ENCODE data around the gene MRPL43.
A peak's percentile ranks its signal among the peaks of the same experiment; 100 is the strongest.
"Not testable (repeated sequence)": the region's sequence is repeated elsewhere in the genome, so short reads cannot be mapped to it uniquely, and the experiment has no call there.

MRPL43 gene

DNA sequence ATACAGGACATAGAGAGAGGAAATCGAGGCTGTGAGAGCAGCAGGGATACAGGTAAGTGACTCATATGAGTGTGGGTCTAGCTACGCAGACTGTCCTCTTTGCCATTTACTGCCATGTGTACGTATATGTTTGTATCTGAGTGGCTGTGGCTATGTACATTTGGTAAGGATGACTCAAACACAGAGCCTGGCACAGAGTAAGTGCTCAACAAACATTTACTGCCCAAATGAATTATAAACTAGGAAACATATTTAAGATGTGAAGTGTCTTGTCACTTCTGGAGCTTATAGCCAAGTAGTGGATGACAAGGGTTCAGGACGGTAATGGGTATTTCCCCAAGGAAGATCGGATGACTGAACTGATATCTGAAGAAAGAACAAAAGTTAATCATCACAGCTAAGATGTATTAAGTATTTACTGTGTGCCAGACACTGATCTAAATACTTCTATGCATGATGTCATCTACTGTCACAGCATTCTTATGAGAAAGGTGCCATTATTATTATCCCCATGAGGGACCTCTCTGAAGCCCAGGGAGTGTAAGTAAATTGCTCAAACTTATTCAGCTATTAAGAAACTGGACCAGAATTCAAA, 6.0 kb downstream of the MRPL43 start:
- no peak for DNase-seq

DNA sequence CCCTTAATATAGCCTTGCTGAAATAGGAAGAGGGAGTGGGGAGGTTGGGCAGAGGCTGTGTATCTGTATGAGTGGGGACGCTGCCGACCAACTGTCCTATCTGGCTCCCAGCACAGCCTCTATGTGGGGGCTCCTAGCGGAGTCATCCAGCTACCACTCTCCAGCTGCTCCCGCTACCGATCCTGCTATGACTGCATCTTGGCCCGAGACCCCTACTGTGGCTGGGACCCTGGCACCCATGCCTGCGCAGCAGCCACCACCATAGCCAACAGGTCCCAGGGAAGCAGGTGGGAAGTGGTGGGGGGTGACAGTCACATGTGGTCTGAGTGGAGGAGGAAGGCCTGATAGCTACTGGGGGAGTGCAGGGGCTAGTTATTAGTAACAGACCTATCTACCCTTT, 6.6 kb downstream of the MRPL43 start:
- peak; percentile 34 for DNase-seq

DNA sequence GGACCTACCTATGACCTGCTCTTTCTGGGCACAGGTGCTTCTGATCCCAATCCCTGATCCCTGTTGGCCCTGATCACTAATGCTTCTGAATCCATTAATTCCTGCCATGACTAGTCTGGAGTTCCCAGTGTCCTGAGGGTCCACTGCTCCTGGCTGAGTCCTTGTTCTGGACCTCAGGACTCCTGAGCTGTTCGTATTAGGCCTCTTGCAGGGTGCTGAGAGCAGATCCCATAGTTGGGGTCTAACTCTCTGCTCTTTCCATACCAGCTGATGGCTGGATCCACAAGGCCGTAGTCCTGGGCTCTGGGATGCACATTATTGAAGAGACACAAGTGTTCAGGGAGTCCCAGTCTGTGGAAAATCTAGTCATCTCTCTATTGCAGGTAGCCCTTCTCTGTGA, 7.0 kb downstream of the MRPL43 start:
- peak; percentile 54 for DNase-seq

DNA sequence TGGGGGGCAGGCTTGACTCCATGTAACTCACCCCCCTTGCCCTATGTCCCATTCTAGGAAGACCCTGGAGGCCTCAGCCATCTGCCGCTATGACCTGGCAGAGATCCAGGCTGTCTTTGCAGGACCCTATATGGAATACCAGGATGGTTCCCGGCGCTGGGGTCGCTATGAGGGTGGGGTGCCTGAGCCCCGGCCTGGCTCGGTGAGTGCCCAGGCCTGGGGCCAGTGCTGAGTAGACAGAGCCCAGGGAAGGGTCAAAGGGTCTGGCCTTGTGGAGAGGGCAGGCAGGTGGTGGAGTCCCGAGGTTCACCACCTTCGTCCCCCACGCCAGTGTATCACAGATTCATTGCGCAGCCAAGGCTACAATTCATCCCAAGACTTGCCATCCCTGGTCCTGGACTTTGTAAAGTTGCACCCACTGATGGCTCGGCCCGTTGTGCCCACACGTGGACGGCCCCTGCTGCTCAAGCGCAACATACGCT, 7.5 kb downstream of the MRPL43 start:
- peak; percentile 46 for DNase-seq

DNA sequence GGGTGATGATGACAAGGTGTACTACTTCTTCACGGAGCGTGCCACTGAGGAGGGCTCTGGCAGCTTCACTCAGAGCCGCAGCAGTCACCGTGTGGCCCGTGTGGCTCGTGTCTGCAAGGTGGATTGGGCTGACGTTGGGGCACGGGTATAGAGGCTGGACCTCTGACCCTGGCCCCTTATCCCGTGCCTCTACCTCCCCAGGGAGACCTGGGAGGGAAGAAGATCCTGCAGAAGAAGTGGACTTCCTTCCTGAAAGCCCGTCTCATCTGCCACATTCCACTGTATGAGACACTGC, 8.4 kb downstream of the MRPL43 start:
- no peak for DNase-seq

DNA sequence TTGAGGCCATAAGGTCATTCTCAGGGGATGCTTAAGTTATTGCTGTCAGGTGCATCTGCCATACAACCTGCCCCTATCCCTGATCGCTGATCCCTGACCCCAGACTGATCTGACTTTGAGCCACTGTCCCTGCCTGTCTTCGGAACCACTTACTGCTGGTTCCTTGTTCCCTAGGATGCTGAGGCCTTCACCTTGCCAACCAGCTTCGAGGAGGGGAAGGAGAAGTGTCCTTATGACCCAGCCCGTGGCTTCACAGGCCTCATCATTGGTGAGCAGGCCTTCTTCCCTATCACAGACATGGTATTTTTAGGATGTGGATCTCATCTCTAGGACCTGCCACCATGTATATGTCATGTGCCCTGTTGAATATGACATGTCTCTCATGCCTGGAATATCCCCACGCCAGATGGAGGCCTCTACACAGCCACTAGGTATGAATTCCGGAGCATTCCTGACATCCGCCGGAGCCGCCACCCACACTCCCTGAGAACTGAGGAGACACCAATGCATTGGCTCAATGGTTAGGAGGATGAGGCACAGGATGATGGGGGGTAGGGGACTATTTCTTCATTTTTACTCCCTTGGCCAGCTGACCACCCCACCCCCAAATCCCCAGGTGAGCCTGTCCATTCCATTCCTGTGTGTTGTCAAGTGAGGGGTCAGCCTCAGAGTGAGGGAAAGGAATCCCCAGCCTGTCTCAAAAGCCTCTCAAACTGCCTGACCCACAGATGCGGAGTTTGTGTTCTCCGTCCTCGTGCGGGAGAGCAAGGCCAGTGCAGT, 9.0 kb downstream of the MRPL43 start:
- no peak for DNase-seq

DNA sequence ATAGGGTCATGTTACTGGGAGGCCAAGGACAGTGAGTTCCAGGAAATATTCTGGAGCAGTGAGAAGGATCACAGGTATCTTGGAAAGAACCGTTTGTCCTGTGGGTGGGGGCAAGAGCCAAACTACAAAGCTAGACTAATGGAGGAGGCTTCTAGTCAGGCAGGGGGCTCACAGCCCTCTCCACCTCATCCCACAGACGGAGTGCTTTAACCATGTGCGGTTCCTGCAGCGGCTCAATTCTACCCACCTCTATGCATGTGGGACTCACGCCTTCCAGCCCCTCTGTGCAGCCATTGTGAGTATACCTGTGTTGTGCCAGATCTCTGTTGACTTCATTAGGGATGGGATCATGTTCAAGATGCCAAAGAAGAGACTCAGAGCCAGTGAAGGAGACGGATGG, 9.9 kb downstream of the MRPL43 start:
- DNase-seq = no peak

DNA sequence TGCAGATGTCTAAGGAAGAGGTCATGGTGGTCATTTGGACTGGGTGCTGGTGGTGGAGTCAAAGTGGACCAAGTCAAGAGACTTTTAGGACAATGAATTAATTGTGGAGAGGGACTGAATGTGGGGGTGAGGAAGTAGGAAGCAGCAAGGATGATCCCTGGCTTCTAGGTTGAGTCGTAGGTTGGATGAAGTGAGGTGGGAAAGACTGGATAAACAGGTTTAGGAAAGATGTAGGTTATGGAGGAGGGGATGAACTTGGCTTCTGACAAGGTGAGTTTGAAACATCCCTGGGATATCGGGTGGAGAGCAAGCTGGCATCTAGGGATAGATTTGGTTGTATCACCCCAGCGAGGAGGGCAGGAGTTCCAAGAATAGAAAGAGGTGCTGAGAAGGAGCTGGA, 10.4 kb downstream of the MRPL43 start:
- no peak for DNase-seq

DNA sequence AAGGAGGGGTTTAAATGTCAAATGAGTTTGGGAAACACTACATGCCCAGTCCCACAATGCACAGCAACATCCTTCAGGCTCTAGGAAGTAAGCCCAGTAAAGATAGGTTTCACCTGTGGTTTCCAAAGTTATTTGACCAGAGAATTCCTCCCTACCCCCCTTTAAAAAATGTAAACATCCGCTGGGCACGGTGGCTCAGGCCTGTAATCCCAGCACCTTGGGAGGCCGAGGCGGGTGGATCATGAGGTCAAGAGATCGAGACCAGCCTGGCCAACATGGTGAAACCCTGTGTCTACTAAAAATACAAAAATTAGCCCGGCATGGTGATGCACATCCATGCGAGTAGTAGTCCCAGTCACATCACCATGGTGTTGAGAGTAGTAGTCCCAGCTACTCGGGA, 11.9 kb downstream of the MRPL43 start:
- not testable (repeated sequence) for DNase-seq

DNA sequence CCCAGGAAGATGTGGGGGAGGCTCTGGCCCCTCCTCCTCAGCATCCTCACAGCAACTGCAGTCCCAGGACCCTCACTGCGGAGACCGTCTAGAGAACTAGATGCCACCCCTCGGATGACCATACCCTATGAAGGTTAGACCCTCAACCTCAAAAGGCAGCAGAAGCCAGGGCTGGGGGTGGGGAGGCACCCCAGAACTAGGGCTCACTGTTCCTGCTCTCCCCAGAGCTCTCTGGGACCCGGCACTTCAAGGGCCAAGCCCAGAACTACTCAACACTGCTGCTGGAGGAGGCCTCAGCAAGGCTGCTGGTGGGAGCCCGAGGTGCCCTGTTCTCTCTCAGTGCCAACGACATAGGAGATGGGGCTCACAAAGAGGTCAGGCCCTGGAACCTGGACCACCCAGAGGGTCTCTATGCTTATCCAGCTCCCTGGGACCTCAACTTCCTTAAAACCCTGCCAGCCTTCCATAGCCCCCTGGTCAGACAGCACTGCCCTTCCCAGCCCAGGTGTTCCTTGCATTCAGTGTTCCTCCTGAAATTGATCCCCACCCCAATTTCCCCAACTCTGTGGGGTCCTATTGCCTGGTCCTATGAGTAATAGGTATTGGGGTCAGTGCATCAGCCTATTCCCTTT, 14.3 kb downstream of the MRPL43 start:
- DNase-seq = no peak

DNA sequence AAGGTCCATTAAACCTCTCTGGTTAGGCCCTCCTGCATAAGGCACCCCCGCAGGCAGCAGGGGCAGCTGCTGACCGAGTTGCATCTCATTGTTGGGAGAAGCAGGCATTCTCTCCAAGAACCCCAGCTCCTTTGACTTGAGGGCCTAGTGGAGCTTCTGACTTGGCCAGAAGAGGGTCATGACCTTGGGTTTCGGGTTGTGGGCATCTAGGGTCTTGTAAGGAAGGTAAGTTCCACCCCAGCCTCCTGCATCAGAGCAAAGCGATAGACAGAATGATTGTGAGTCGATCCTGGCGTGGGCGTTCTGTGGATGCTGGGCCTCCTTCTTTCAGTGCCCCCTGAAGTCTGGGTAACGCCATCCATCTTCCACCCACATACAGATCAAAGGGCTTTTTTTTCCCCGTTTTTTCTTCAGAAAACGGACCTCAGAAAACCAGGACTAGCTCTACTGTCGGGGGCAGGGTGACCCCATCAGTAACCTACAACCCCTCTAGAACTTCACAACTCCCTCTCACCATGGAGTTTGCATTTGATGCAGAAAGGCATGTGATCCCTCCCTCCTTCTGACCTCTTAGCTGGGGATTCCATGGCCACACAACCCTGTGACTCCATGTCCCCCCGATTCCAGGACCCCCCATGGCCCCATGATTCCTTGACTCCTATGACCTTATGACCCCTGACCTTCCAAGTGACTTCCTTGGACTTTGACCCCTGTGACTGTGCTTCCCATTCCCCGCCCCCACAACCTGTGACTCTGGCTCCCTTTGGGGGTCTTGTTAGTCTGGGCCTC, 15.0 kb downstream of the MRPL43 start:
- DNase-seq = no peak

DNA sequence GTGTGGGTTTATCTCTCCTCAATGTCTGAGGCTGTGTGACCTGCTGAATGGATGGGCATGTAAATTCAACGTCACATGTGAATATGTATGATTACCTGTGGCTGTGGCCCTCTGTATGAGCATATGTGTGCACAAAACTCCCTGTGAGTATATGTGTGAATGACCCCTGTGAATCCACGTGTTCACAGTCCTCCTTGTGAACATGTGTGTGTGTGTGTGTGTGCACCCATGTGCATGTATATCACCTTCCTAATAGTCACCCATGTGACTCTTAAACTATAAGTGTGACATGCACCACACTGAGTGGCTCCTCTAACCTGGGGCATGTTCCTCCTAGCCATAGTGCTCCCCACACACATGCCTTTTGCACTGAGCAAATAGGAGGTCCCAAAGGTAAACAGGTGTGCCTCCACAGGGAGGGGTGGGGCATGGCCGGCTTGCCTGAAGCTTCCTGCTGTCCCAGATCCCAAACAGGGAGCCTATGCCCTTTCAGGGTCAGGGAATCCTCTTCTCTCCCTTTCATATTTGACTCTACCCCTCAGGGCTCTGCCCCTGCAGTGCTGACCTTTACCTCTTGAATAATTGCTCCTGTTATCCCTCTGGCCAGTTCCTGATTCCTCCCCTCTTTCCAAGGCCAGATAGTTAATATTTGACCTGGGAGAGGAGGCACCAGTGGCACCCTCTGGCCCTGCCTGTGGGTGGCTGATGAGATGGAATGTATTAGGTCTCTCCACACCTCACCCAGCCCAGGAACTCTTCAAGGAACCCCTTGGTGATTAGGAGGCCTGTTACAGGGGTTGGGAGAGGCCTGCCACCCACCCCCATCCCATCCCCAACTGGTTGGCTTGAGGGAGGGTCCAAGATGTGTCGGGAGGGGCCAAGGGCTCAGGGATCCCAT, 16.1 kb downstream of the MRPL43 start:
- no peak for DNase-seq

DNA sequence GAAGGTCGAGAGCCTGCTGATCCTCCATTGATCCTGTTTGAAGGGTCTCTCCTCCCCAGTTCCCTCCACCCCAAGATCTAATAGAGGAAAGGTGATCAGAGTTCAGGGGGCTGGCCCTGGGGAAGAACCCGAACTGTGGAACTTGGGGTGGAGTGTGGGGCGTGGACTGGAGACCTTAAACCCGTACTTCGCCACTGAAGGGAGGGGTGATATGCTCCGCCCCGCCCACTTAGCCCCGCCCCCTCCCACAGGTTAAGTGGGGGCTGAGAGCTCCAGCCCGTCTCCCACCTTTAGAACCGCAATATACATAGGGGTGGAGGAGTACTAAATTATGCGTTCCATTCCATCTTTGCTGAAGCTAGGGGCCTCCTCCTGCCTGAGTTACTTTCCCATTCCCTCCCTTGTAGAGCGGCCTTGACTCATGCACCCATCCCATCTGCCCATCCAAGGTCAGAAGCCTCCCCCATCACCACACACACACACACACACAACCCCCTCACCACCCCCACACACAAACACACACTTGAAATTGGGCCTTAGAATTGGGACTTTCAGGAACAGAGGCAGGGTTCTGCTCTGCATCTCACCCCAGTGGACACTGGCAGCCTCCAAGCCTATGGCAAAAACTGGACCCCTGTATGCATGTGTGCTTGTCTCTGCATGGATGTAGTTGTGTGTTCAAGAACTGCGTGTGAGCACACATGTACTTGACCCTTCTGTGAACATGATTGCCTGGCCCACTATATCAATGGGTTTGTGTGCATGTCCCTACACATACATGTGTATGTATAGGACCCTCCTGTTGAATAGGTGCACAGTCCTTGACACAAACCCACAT, 17.0 kb downstream of the MRPL43 start:
- peak; percentile 70 for DNase-seq

DNA sequence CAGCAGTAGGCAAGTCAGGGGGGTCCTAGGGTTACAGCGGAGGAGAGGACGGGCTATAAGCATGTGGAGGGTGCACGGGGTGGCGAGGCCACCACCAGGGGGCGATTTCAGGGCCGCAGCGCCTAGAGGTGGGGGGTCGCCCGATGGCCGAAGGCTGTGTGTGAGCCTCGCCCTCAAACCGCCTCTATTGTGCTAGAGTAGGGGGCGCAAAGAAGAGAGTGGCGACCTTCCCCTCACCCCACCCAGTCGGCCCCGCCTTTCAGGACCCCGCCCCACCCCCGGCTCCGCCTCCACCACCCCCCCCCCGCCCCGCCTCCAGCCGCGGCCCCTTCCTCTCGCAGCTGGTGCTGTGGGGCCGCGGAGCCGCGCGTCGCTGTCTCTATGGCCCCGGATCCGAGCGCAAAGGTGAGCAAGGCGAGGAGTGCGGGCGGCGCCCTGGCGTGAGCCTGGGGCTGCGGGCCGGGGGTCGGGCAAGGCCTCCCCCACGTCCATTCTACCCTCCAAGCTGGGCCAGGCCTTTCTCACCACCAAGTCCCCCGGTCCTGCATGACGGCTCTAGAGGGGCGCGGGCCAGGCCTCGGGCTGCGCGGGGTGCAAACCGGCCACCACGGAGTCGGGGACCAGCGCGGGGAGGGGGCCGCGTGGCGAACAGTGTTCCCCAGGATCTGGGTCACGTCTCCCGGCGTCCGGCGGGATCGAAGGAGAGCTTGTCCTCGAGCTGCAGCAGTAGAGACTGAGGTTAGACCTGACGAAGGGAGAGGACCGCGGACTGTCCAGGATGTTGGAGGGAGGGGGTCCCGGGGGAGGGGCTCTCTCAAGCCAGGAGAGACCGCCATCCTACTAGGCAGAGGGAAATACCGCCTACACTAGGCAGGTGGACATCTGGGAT, 17.9 kb downstream of the MRPL43 start, which contains the start of gene SEMA4G:
Gene SEMA4G, plus strand, starts transcription at position 318 of the 889 bp plus-strand sequence. CDS start 3,409 bp downstream, outside the sequence.
- DNase-seq = peak; percentile 77

DNA sequence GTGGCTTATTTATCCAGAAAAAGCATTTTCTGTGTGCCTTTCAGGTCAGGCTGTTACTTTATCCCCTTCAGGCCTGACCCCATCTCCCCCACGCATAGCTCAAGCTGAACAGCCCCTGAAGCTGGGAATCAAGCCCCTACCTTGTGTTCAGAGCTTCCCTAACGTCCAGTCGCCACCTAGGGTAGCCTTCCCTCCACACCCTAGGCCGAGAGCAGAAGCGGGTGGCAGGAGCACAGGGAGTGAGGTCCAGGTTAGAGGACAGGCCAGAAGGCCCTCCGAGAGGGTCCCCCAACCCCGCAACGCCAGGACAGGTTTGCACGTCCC, 18.5 kb downstream of the MRPL43 start:
- no peak for DNase-seq

DNA sequence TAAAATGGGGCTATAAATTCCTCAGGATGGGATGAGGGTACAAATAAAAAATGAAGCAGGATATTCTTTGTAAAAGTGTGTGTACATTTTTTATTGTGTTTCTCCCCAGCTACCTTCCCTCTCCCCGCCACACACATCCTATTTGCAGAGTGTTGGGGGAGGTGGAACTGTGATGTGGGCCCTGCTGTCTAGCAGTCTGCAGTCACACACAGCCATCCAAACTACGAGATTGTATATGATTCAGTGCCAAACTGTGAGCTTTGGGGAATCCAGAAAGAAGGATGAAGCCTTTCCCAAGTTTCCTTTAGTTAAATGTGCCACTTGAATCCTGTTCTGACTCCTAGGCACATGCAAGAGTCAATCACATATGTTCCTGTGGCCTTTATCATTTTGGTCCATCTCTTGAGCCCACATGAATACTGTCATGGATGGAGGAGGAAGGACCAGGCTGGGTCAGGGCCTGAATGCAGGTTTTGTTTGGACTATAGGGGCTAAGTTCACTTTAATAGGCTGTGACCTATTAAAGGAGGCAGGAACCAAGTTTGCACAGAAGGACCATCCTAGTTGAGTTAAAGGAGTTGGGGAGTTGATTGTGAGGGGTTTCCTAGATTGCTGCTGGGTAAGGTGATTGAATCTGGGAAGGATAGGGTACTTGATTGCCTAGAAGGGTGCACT, 19.1 kb downstream of the MRPL43 start:
- no peak for DNase-seq

DNA sequence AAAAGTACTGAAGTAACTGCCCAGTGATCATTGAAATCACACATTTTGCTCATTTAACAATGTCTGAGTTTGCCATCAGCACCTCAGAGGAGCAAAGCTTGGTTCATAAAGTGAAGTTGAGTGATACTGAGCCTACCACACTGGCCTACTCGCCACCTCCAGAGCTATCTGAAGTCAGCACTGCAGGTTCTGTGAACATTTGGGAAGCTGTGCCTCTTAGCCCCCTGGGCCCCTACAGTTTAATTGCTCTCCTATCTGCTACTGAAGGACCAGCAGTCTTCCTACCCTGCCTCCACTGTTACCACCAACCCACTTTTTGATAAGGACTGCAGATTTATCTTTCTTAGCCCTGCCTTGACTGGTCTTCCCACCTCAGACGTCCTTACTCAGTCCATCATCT, 20.0 kb downstream of the MRPL43 start:
- DNase-seq = no peak

DNA sequence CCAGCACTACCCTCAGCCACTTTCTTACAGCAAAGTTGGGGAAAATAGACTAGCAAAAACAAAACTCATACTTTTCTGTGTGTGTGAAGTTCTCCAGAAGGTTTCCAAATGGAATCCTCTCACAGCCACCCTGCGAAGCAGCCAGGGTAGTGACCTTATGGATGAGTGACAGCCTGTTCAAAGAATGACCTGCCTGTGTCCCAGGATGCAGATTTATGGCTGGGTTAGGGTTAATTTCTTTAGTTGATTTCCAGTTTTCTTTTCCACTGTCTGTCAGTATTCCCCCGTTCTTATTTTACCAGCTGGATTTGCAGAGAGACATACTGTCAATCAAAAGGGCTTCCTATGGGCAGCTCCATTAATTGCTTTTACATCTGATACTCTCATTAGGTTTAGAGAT, 20.4 kb downstream of the MRPL43 start:
- no peak for DNase-seq

DNA sequence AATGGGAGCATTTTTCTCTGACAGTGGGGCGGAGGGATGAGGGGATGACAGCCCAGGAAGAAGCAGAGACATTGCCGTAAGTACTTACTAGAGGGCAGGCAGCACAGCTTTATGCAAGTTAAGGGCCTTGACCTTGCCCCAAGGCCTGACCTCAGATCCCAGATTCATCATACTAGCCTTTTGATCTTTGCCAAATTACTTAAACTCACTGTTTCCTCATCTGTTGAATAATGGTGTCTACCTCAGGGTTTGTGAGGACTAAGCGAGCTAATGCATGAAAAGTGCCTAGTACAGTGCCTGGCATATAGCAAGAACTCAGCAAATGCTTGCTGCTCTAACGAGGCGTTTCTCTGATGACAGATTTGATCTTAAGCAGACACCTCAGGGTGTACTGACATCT, 21.5 kb downstream of the MRPL43 start:
- no peak for DNase-seq

DNA sequence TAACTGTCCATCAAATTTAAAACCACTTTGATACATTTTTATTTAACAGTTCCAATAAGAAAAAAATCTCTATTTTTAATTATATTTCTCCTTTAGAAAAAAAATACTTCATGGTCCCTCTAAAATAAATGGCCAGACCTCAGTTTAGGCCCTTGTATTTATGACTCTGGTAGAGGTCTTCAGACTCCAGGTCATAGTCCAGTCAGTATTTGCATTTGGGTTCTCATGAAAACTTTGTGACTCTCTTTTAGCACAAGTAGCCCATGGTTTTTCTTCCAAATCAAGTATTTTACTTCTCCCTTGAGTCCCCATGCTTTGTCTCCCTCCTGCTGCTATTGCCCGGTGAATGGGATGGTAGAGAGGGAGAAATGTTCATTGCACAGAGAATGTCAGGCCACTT, 23.5 kb downstream of the MRPL43 start:
- DNase-seq = no peak

All from activated effector memory CD4-positive, alpha-beta T cell treated with anti-CD3 and anti-CD28 coated beads, Interleukin-2, amount 50 U/mL, for 16 hours (primary cell).